ENCODE data around the gene GPC5.
"Not testable (repeated sequence)": the region's sequence is repeated elsewhere in the genome, so short reads cannot be mapped to it uniquely, and the experiment has no call there.

GPC5 gene

GRCh38 chr13:91836553-91836952, 438.1 kb downstream of the GPC5 start:
- FAIRE-seq (no peak), DNase-seq (ENCODE audit: low spot score) (no peak)

DNA sequence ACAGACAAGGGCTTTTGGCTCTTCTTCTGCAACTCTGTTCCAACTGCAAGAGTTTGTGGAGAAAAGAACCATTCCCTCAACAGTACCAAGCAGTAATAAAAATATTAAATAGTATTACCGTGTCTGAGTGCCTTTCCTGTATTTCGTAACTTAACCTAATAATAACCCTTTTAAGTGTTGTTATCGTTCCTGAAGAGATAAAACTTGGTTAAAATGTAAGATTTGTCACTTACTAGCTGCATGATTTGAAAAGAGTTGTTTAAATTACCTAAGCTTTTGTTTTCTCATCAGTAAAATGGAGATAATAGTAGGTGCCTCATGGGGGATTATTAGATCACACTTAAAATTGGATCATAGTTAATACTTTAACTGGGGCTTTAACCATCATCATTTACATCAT, 447.2 kb downstream of the GPC5 start:
- FAIRE-seq (no peak), DNase-seq (ENCODE audit: low spot score) (no peak)

GRCh38 chr13:91863699-91864098, 465.3 kb downstream of the GPC5 start:
- FAIRE-seq (no peak), DNase-seq (ENCODE audit: low spot score) (no peak)

DNA sequence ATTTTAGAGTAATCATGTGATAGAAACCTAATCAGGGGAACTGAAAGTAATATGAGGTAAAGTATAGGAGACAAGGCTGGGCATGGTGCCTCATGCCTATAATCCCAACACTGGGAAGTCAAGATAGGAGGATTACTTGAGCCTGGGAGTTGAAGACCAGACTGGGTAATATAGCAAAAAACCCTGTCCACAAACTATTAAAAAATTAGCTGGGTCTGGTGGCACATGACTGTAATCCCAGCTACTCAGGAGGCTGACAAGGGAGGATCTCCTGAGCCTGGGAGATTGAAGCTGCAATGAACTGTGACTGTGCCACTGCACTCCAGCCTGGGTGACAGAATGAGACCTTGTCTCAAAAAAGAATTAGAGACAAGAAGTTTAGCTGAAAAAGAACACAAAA, 469.9 kb downstream of the GPC5 start:
- FAIRE-seq (no peak), DNase-seq (ENCODE audit: low spot score) (no peak)

DNA sequence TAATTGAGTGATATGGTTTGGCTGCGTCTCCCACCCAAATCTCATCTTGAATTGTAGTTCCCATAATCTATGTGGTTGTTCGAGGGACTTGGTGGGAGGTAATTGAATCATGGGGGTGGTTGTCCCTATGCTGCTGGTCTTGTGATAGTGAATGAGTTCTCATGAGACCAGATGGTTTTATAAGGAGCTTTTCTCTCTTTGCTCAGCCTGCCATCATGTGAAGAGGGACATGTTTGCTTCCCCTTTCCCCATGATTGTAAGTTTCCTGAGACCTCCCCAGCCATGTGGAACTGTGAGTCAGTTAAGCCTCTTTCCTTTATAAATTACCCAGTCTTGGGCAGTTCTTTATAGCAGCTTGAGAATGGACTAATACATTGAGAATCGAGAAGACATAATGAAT, 480.1 kb downstream of the GPC5 start:
- no peak for FAIRE-seq
- DNase-seq (ENCODE audit: low spot score): no peak

GRCh38 chr13:91879360-91879759, 480.9 kb downstream of the GPC5 start:
- FAIRE-seq: no peak
- no peak for DNase-seq (ENCODE audit: low spot score)

DNA sequence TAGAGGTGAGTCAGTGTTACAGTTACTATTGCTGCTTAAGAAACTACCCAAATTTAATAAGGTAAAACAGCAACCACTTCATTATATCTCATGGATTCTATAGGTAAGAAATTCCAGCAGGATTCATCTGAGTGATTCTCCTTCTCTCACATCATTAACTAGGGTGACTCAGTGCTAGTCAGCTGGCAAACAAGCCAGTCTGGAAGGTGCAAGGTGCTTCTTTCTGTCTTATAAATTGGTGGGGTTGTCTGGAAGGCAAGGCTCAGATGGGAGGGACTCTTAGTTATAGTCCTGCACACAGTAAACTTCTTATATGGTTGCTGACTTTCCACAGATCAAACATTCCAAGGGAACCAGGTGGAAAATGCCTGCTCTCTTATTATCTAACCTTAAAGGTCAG, 484.5 kb downstream of the GPC5 start:
- peak; percentile 52 for FAIRE-seq
- no peak for DNase-seq (ENCODE audit: low spot score)

- FAIRE-seq: no peak
Observed at GRCh38 chr13:91889641-91890040, 491.2 kb downstream of the GPC5 start.

GRCh38 chr13:91891141-91891540, 492.7 kb downstream of the GPC5 start:
- DNase-seq (ENCODE audit: low spot score) (no peak), FAIRE-seq (no peak)

More at GRCh38 chr13:91889641-91890040, 491.2 kb downstream of the GPC5 start:
- DNase-seq (ENCODE audit: low spot score): no peak

- DNase-seq (ENCODE audit: low spot score): no peak
- no peak for FAIRE-seq
Observed at GRCh38 chr13:91893040-91893439, 494.6 kb downstream of the GPC5 start.

DNA sequence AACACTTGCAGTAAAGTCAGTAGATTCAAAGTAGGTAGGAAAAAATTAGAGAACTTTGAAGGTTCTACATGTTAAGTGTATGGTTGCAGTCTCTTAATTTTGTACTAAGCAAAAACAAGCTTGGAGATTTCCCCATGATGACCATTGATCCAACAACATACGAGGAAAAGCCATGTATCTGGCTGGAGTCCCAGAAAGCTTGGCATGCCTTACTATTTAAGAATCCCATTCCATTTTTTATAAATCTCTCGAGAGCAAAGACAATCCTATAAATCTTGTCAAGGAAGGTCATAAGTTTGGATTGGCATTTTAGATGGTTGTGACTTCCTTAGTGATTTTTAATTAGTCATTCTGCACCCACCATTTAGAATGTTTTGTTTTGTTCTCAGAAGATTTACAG, 495.9 kb downstream of the GPC5 start:
- DNase-seq (ENCODE audit: low spot score) (no peak), FAIRE-seq (no peak)

DNA sequence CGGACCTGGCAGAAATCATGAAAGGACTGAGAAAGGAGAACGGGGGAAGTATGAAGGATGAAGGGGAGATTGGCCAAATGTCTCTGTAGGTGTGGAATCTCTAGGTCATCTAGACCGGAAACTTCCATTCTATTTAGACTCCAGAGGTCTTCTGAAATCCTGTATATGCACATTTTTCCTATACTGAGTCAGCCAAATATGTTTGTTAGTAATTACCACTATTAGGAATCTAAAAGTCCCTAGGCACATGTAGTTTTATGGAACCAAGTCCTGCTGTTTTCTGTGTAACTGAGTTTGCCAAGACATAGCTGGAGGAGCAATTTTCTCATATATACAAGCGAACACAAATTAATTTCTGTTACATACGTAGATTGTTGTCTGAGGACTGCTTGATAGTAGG, 498.1 kb downstream of the GPC5 start:
- DNase-seq (ENCODE audit: low spot score) (no peak), FAIRE-seq (no peak)

GRCh38 chr13:91898986-91899385, 500.6 kb downstream of the GPC5 start:
- DNase-seq (ENCODE audit: low spot score); FAIRE-seq: not testable (repeated sequence)

DNA sequence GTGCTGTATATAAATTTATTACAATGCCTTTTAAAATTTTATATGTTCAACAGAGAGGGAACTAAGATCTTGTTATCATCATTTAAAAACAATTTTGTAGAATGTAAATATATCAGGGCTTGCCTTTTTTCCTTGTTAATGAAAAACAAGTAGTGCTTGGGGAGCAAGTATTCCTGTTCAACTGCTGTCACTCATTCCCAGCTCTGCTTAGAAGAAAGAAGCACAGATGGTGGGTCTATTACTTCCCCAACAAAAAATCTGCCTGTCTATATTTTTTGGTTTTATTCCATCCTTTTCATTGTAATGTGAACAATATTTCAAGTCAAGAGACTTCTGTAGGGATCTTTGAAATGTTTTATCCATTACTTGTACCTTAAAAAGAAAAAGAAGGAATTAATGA, 503.9 kb downstream of the GPC5 start:
- DNase-seq (ENCODE audit: low spot score) (no peak), FAIRE-seq (no peak)

GRCh38 chr13:91904005-91904404, 505.6 kb downstream of the GPC5 start:
- FAIRE-seq (no peak), DNase-seq (ENCODE audit: low spot score) (no peak)

DNA sequence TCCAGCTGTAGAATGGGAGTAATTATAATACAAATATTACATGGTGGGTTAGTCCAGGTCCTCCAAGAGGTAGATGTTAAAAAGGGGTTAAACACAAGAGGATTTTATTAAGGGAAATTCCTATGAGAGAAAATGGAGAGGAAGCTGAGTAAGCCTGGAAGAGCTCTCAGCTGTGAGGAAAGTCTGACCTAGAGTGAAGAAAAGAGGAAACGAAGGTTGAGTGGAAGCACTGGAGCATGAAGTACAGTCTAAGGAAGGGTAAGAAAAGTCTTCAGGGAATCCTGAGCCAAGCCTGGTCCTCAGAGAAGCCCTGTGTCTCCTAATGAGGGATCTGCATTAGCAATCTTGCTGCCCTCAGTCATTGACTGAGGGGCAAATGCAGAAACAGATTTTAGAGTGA, 506.2 kb downstream of the GPC5 start:
- DNase-seq (ENCODE audit: low spot score) (peak; percentile 52), FAIRE-seq (peak; percentile 67)

GRCh38 chr13:91907398-91907797, 509.0 kb downstream of the GPC5 start:
- no peak for DNase-seq (ENCODE audit: low spot score)
- no peak for FAIRE-seq

- no peak for FAIRE-seq
- no peak for DNase-seq (ENCODE audit: low spot score)
Observed at GRCh38 chr13:91909617-91910016, 511.2 kb downstream of the GPC5 start.

GRCh38 chr13:91922969-91923592, 524.7 kb downstream of the GPC5 start:
- DNase-seq (ENCODE audit: low spot score) (no peak), FAIRE-seq (no peak)

GRCh38 chr13:91930687-91931086, 532.3 kb downstream of the GPC5 start:
- FAIRE-seq: no peak

GRCh38 chr13:91934354-91934753, 535.9 kb downstream of the GPC5 start:
- no peak for DNase-seq (ENCODE audit: low spot score)
- no peak for FAIRE-seq

More at GRCh38 chr13:91930687-91931086, 532.3 kb downstream of the GPC5 start:
- no peak for DNase-seq (ENCODE audit: low spot score)

DNA sequence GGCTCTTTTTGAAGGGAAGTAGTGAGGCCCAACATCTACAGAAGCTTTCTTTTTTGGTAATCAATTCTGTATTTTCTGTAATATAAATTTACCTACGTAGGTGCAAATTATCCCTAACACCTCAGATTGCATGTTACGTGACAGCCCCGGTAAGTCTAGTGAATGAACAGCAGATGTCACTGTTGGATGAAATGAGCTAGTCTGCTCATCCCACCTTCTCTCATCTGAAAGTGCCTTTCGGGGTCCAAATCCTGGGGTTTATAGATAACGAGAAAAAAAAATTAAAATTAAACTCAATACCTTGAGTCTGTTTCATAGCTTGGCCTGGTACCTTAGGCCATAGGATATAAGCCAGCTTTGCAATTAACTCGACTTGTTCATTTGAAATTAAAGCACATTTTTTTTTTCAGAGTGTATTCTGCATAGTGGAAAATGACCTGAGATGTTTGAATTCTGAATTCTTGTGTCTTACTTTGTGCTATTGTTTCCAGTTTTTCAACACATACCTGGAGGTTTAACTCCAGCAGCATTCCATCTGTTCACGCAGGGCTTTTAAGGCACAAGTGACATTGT, 548.2 kb downstream of the GPC5 start:
- FAIRE-seq (no peak), DNase-seq (ENCODE audit: low spot score) (no peak)

GRCh38 chr13:91948736-91949135, 550.3 kb downstream of the GPC5 start:
- DNase-seq (ENCODE audit: low spot score): no peak

More at GRCh38 chr13:91948736-91949135, 550.3 kb downstream of the GPC5 start:
- no peak for FAIRE-seq
